HG03135 (cell line): ENCODE data around the gene MAB21L3.
A peak's percentile ranks its signal among the peaks of the same experiment; 100 is the strongest.

Experiments used
- ATAC-seq: cut with Tn5 transposase; IDR thresholded peaks from one replicate; pipeline ENCODE4 v1.9.1; 2021; ENCODE audit warnings: mild to moderate bottlenecking, moderate library complexity; ENCODE audit not compliant: unreplicated experiment

The MAB21L3 gene

DNA sequence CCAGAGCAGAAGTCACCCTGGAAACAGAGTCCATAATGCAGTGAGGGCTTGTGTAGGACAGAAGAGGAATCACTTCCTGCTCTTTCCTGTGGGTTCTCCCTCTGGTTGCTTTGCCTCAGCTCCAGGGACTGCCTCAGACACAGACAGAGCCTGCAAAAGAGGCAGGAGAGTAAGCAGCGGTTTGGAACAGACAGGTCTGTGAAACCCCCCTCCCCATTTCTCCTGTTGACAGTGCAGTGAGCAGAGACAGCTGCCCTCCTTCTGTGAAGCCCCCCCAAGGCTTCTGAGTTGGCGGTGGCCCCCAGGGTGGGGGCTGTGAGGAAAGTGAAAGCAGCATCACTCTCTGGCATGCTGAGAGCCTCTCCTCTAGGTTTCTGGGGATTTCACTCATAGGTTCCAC lies 53.0 kb downstream of the MAB21L3 start:
- no peak for ATAC-seq

DNA sequence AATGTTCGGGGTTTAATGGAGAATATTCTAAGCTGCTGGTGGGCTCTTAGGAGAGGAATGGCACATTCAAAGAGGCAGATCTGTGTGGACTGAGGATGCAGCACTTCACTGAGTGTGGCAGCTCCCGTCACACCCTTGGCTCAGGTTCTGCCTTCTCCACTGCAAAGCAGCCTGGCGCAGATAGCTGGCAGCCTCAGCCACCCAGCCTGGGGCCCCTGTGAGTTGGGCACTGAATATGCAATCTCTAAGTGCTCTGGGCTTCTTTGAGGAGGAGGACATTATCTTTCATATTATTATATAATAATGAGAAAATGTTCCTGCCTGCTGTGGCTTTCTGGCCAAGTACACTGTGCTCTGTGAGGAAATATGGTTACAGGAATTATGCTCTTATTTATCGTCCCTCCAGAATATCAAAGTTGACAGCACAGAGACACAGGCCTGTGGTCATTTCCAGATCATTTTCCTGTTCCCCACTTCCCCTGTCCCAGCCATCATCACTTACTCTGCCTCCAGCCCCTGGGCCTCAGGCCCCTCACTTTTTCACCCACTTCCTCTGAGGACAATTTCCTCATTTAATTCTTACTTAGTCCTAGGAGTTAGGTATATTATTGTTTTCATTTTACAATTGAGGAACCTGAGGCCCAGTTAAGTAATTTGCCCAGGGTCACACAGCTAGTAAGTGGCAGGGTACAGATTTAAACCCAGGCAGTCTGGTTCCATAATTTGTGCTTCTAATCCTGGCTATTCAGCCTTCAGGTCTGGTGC lies 53.6 kb downstream of the MAB21L3 start:
- ATAC-seq = no peak

DNA sequence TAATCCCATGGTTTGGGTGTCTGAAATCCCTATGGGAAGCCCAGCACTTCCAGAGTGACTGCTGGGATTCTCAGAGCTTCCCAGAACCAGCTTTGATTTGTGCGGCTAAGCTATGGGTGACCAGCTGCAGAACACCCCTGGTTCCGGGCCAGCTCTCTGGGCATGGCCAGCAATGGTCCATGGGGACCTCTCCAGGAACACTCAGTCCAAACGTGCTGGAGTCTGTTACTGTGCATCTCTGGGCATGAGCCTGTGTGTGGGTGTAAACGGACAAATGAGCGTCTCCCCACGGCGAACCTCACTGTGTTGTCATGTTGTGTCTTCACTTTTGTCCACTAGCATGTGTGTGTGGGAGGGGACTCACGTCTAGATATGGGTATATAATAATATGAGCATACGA lies 54.4 kb downstream of the MAB21L3 start:
- no peak for ATAC-seq

GRCh38 chr1:116166011-116166571 lies 54.9 kb downstream of the MAB21L3 start:
- no peak for ATAC-seq

- no peak for ATAC-seq
Observed at GRCh38 chr1:116166655-116167054, 55.5 kb downstream of the MAB21L3 start.

- no peak for ATAC-seq
Observed at GRCh38 chr1:116167625-116168276, 56.6 kb downstream of the MAB21L3 start.

- peak; percentile 87 for ATAC-seq
Observed at GRCh38 chr1:116168277-116169032, 57.3 kb downstream of the MAB21L3 start.

- no peak for ATAC-seq
Observed at GRCh38 chr1:116169898-116170297, 58.7 kb downstream of the MAB21L3 start.

- ATAC-seq = no peak
Observed at GRCh38 chr1:116170721-116171589, 59.8 kb downstream of the MAB21L3 start.

DNA sequence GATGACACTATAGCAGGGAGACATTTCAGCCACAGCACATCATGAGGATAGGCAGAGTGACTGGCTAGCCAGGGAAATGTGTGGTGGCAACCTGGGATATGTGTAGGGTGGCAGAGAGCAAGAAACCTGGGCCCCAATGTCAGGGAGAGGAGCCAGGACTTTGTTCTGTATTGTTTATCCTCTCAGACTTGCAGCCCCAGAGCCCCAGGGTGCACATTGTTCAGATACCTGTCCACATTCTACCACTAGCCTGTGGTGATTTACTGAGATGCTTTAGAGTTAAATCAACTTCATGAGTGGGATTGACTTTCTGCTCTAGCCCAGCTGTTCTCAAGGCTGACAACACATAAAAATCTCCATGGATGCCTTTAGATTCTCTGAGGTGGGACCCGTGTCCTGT lies 61.5 kb downstream of the MAB21L3 start:
- ATAC-seq = no peak

GRCh38 chr1:116175611-116176010 lies 64.4 kb downstream of the MAB21L3 start:
- ATAC-seq = no peak

DNA sequence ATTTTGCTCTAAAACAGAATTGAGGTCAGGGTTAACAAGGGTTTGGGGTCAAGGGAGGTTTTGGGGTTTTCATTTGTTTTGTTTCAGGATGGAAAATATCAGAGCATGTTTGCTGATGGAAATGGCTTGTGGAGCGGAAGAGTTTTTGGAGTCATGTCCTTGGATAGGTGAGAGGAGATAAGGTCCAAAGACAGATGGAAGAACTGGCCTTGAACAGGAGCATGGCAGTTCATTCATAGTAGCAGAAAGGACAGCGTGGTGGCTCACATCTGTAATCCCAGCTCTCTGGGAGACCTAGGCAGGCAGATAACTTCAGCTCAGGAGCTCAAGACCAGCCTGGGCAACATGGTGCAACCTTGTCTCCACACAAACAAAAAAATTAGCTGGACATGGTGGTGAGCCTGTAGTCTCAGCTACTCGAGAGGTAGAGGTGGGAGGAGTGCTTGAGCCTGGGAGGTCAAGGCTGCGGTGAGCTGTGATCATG lies 65.1 kb downstream of the MAB21L3 start:
- ATAC-seq = no peak

DNA sequence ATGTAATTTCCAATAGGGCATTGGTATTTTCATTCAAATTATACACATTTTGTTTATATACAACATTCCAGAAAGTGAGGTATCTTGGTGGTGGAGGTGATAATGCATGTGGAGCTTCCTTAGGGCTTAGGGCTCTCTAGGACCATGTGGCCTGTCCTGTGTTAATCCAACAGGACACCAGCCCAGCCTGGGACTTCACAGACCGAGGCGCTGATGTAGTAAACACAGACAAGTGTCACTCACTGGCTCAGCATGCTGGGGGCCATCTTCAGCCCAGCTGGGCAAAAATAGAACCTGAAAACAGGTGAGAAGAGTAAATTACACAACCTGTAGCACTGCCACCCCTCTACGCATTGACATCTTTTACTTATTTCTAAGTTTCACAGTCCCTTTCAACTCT lies 66.7 kb downstream of the MAB21L3 start:
- no peak for ATAC-seq

DNA sequence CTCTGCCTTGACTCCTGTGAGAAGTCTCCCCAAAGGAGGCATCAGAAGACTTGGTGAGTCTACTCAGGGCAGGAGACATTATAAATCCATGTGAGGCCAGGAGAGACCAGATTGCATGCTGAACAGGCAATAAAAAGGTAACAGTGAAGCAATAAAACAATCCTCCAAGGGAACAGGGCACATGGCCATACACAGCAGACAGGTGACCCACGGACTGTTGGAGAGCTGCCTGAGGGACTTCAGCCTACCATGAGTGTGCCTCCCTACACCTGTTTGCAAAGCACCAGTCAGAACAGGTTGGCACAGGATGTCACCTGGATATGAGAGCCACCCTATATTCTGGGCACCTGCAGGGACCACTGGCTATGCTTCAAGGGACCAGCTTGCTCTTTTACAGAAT lies 67.6 kb downstream of the MAB21L3 start:
- no peak for ATAC-seq

- no peak for ATAC-seq
Observed at GRCh38 chr1:116179419-116179818, 68.2 kb downstream of the MAB21L3 start.

GRCh38 chr1:116179964-116180363 lies 68.8 kb downstream of the MAB21L3 start:
- no peak for ATAC-seq

DNA sequence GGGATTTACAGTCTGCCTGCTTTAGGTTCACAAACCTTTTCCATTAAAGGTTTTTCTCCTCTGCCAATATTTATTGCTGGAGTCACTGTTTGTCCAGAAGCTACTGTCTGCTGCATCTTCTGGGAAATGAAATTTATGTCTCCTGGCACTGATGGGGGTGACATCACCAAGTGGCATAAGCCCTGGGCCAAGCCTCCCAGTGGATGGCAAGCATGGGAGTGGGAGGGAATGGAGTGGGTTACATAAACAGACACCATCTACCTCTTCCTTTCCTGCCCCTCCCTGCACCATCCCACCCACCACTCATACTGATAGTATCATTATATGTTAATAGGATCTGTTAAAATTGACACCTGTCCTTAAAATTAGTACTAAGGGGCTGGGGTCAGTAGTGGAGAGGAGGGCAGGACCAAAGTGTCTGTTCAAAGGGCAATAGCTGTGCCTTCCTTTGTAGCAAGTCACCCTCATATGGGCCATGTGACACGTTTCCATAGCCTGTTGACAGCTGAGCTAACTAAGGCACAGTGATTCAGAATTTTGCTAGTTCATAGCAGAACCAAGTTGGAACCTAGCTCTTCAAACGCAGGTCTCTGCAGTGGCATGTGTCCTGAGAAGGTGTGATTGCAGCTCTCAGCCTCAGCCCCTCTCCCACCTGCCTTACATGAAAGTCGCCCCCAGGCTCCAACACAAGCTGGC lies 71.0 kb downstream of the MAB21L3 start:
- ATAC-seq = no peak
